NCI-H345 (cell line): Measurements from ENCODE around the gene SLC9B2.
A peak's percentile ranks its signal among the peaks of the same experiment; 100 is the strongest.

Source experiments
- DNase-seq: peaks from one replicate; lab custom pipeline; 2025; lab: John Stamatoyannopoulos, UW

Gene SLC9B2

GRCh38 chr4:103075894-103076746 is 441 bp downstream of the SLC9B2 start:
- DNase-seq, result peak; percentile 45

- DNase-seq, result no peak
Observed at GRCh38 chr4:103075435-103075893, 1.1 kb downstream of the SLC9B2 start.

GRCh38 chr4:103074744-103075434 is 1.7 kb downstream of the SLC9B2 start:
- no peak for DNase-seq

- DNase-seq, result no peak
Observed at GRCh38 chr4:103073792-103074438, 2.6 kb downstream of the SLC9B2 start.

- no peak for DNase-seq
Observed at GRCh38 chr4:103067841-103068547, 8.6 kb downstream of the SLC9B2 start.

- no peak for DNase-seq
Observed at GRCh38 chr4:103060453-103061148, 16.0 kb downstream of the SLC9B2 start.

GRCh38 chr4:103054030-103054429 is 22.5 kb downstream of the SLC9B2 start:
- DNase-seq, result no peak

- no peak for DNase-seq
Observed at GRCh38 chr4:103052779-103053178, 23.8 kb downstream of the SLC9B2 start.

GRCh38 chr4:103052145-103052544 is 24.4 kb downstream of the SLC9B2 start:
- DNase-seq, result no peak

- no peak for DNase-seq
Observed at GRCh38 chr4:103050736-103051436, 25.7 kb downstream of the SLC9B2 start.

GRCh38 chr4:103046416-103047290 is 29.9 kb downstream of the SLC9B2 start:
- peak; percentile 10 for DNase-seq

GRCh38 chr4:103044183-103044582 is 32.4 kb downstream of the SLC9B2 start:
- DNase-seq, result no peak

- DNase-seq, result no peak
Observed at GRCh38 chr4:103036169-103036568, 40.4 kb downstream of the SLC9B2 start.

GRCh38 chr4:103032574-103032973 is 44.0 kb downstream of the SLC9B2 start:
- peak; percentile 4 for DNase-seq

- no peak for DNase-seq
Observed at GRCh38 chr4:103030791-103031190, 45.8 kb downstream of the SLC9B2 start.

- DNase-seq, result no peak
Observed at GRCh38 chr4:103029300-103029699, 47.3 kb downstream of the SLC9B2 start.

GRCh38 chr4:103026868-103027267 is 49.7 kb downstream of the SLC9B2 start:
- DNase-seq, result no peak

- DNase-seq, result no peak
Observed at GRCh38 chr4:103024996-103025395, 51.6 kb downstream of the SLC9B2 start.

- no peak for DNase-seq
Observed at GRCh38 chr4:103021120-103021519, 55.4 kb downstream of the SLC9B2 start.
